Astrocyte of the cerebellum (primary cell): Measurements from ENCODE around the gene MCMBP.
"Not testable (repeated sequence)": the region's sequence is repeated elsewhere in the genome, so short reads cannot be mapped to it uniquely, and the experiment has no call there.

Experiments
- DNase-seq: peaks from one replicate; pipeline ENCODE4 v3.0.0-alpha.2; 2011; ENCODE audit warnings: low read depth
- H3K4me3 ChIP-seq: 2 replicates; pipeline ENCODE4 v1.5.1; 2011; ENCODE audit warnings: mild to moderate bottlenecking, low read depth, low read length, moderate library complexity
- in situ Hi-C: cut with HindIII; loops from 2 replicates; pipeline ENCODE4 v1.10.0; 2017; ENCODE audit warnings: low sequenced_read_pairs
- TF ChIP-seq, protein P1 (sequence below): IDR thresholded peaks from 2 replicates; pipeline ENCODE4 v1.5.1; 2012; ENCODE audit warnings: low read length, low read depth, moderate library complexity, mild to moderate bottlenecking; ENCODE audit errors: missing control alignments

Gene MCMBP

DNA sequence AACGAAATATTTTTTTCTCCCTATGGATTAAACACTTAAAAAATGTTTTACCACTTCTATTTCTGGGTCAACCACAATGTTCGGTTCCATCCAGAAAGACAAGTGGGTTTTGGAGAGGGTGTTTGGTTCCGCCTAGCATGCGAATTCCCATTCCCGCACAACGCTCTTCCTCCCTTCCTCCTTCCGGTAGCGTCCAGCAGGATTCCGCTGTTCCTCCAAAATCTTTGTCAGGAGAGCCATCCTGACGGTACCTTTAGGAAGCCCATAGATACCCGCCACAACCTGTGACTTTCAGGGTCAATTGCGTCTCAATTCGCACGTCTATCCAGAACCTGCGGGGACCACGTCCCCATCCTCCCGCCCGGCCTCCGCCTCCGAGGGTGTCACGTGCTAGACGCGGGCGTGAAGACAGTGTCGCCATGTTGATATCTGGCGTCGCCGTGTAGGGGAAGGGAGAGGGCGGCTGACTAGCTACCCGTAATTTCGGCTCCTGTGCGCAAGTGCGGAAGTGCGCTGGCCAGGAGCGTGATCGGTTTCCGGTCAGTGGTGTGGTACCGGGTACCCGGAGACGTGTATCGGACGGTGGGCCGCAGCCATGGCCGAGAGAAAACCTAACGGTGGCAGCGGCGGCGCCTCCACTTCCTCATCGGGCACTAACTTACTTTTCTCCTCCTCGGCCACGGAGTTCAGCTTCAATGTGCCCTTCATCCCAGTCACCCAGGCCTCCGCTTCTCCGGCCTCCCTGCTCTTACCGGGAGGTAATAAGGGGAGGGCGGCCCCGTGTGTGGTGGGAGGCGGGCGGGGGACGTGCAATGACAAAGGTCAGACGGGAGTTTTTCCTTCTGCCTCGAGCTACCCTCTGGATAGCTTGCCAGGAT lies 19.8 kb upstream of the MCMBP start, which contains the start of gene SEC23IP:
Gene SEC23IP, plus strand, starts transcription at position 543 of the 878 bp plus-strand sequence. Its CDS starts 53 bp downstream, at position 596.
- peak; percentile 88 for DNase-seq
- in situ Hi-C loops, result no loop called here

DNA sequence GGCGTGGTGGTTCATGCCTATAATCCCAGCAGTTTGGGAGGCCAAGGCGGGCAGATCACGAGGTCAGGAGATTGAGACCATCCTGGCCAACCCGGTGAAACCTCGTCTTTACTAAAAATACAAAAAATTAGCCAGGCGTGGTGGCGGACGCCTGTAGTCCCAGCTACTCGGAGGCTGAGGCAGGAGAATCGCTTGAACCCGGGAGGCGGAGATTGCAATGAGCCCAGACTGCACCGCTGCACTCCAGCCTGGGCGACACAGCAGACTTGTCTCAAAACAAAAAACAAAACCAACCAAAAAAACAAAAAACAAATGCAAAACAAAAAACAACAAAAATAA lies 19.2 kb upstream of the MCMBP start:
- in situ Hi-C loops, result not testable (repeated sequence)

More for the DNA sequence above, 19.8 kb upstream of the MCMBP start, which contains the start of gene SEC23IP:
- TF ChIP-seq, protein P1, sequence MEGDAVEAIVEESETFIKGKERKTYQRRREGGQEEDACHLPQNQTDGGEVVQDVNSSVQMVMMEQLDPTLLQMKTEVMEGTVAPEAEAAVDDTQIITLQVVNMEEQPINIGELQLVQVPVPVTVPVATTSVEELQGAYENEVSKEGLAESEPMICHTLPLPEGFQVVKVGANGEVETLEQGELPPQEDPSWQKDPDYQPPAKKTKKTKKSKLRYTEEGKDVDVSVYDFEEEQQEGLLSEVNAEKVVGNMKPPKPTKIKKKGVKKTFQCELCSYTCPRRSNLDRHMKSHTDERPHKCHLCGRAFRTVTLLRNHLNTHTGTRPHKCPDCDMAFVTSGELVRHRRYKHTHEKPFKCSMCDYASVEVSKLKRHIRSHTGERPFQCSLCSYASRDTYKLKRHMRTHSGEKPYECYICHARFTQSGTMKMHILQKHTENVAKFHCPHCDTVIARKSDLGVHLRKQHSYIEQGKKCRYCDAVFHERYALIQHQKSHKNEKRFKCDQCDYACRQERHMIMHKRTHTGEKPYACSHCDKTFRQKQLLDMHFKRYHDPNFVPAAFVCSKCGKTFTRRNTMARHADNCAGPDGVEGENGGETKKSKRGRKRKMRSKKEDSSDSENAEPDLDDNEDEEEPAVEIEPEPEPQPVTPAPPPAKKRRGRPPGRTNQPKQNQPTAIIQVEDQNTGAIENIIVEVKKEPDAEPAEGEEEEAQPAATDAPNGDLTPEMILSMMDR, result no peak
- peak within 1 kb of the TSS; percentile 98 for H3K4me3 ChIP-seq

DNA sequence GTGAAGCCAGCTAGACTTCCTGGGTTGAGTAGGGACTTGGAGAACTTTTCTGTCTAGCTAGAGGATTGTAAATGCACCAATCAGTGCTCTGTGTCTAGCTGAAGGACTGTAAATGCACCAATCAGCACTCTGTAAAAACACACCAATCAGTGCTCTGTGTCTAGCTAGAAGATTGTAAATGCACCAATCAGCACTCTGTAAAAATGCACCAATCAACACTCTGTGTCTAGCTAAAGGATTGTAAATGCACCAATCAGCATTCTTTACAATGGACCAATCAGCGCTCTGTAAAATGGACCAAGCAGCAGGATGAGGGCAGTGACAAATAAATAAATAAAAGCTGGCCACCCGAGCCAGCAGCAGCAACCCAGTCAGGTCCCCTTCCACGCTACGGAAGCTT lies 17.7 kb upstream of the MCMBP start:
- H3K4me3 ChIP-seq, DNase-seq, in situ Hi-C loops: not testable (repeated sequence)

More for the DNA sequence above, 19.2 kb upstream of the MCMBP start:
- peak overlapping the region; percentile 98 for H3K4me3 ChIP-seq
- not testable (repeated sequence) for DNase-seq

DNA sequence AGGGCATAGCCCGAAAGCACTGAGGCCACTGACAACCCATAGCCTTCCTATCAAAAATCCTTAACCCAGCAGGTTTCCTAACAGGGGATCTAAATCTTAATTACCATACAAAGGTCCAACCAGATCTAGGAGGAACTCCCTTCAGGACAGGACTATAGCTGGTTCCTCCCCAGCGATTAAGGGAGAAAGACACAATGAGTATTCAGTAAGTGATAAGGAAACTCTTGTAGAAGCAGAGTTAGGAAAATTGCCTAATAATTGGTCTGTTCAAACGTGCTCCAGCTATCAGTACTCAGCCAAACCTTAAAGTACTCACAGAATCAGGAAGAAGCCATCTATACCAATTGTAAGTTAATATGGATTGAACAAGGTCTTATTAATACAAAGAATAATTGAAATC lies 16.6 kb upstream of the MCMBP start:
- DNase-seq, in situ Hi-C loops, H3K4me3 ChIP-seq: not testable (repeated sequence)

DNA sequence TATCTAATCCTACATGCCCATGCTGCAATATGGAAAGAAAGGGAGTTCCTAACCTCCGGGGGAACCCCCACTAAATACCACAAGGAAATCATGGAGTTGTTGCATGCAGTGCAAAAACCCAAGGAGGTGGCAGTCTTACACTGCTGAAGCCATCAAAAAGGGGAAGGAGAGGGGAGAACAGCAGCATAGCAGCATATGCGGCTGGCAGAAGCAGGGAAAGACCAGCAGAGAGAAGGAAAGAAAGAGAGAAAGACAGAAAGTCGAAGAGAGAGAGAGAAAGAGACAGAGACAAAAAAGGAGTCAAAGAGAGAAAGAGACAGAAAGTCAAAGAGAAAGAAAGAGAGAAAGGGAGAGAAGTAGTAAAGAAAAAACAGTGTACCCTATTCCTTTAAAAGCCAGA lies 16.1 kb upstream of the MCMBP start:
- in situ Hi-C loops, DNase-seq: not testable (repeated sequence)

DNA sequence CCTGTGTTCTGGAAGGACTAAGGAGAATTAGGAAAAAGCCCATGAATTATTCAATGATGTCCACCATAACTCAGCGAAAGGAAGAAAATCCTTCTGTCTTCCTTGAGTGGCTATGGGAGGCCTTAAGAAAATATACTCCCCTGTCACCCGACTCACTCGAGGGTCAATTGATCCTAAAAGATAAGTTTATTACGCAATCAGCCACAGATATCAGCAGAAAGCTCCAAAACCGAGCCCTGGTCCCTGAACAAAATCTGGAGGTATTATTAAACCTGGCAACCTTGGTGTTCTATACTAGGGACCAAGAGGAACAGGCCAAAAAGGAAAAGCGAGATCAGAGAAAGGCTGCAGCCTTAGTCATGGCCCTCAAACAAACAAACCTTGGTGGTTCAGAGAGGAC lies 13.4 kb upstream of the MCMBP start:
- in situ Hi-C loops, DNase-seq, H3K4me3 ChIP-seq: not testable (repeated sequence)

More for the DNA sequence above, 16.1 kb upstream of the MCMBP start:
- not testable (repeated sequence) for H3K4me3 ChIP-seq

DNA sequence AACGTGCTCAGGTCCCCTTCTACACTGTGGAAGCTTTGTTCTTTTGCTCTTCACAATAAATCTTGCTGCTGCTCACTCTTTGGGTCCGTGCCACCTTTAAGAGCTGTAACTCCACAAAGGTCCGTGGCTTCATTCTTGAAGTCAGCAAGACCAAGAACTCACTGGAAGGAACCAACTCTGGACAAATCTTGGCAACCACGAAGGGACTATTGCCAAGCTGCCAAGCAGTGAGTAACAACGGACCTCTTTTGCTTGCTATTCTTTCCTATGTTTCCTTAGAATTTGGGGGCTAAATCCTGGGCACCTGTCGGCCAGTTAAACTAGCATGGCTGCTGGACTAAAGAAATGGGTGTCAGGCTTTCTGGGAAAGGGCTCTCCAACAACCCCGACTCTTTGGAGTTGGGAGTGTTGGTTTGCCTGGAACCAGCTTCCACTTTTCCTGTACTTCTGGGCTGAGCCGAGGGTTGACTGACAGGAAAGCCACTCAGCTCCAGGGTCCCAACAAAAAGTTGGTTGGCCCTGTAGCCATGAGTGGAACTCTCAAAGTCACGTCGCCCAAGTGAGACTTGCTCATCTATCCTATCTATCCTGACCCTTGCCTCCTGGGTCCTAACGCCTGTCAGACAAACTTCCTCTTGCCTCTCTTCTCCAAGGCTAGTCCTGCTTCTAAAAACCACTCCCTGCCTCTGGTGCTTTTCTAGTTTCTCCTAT lies 11.4 kb upstream of the MCMBP start:
- H3K4me3 ChIP-seq, DNase-seq, in situ Hi-C loops: not testable (repeated sequence)

DNA sequence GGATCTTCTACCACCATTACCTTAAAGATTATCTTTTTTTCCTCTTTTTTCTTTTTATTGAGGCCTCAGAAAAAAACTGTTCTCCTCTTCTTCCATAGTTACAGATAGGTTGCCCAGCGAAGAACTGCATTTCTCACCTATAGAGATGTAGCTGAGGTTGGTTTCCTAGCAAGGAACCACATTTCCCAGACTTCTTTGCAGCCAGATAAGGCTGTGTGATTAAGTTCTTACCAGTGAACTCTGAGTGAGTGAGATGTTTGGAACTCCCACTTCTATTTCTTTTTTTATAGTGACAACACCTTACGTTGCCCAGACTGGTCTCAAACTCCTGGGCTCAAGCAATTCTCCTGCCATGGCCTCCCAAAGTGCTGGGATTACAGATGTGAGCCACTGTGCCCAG lies 5.9 kb upstream of the MCMBP start:
- in situ Hi-C loops, result no loop called here
- H3K4me3 ChIP-seq, result no peak overlapping the region
- no peak for DNase-seq
- TF ChIP-seq, protein P1, result no peak

DNA sequence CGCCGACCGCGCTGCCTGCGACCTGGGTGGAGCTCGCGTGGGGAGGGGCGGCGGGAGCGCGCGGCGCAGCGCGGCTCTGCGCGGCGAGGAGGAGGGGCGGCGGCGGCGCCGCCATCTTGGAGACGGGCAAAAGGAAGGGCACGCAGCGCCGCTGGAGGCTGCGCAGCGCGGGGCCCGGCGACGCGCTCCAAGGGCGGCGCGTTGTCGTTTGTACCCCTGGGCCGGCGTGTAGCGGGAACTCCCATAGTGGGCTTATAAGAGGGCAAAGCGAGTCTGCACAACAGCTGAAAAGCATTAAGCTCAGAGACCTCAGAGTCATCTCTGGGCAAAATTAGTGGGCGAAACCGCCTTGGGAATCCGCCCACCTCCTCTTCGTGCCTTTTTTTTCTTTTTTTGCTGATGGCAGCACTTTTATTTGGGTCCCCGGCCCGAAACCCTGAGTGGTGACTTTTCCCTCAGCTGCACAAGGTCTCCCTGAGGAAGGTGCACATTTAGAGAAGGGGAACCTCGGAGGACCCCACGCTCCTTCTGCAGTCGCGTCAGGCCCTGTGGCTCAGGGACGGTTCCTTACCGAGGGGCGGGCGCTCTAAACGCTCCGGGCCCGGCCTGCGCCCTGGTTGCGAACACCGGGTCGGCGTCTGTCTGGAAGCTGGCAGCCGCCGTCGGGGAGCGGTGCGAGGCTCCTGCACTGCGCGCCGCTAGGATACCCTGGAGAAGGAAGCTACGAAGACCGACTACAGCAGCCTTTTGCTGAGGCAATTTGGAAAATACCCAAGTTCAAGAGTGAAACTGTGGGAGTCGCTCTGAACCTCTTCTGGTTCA lies 428 bp upstream of the MCMBP start:
- in situ Hi-C loops, result no loop called here
- H3K4me3 ChIP-seq, result peak overlapping the region; percentile 60
- no peak for DNase-seq
- TF ChIP-seq, protein P1, result no peak
